PC-3 (cell line): Measurements from ENCODE around the gene GADD45GIP1. TPM values are rescaled to one million over a fixed set of nuclear protein-coding genes. Genes with fewer than 3 reads are reported as not detected.

Experiments used
- ATAC-seq: fragments of 200-7000 bp; cut with Tn5 transposase; 2 replicates; pipeline ENCODE4 v1.9.1; 2020; ENCODE audit warnings: mild to moderate bottlenecking, moderate library complexity
- Bru-seq: library from RNA; stranded (reverse); fragments of 400-500 nt; gene quantifications from one replicate; lab custom pipeline; 2021; lab: Mats Ljungman, UMichigan
- BruChase-seq, 2 experiments: library from RNA; stranded (reverse); fragments of 400-500 nt; gene quantifications; one replicate each; lab custom pipeline; 2021; lab: Mats Ljungman, UMichigan
- BruUV-seq: library from RNA; stranded (reverse); fragments of 400-500 nt; replicated peaks from 2 replicates; lab custom pipeline; 2021; lab: Mats Ljungman, UMichigan
- CTCF ChIA-PET: fragments of 300-600 bp; sonication (Branson Sonifier 250); formaldehyde crosslinking; loops from one replicate; lab custom pipeline; 2022; ENCODE audit warnings: antibody characterized with exemption; lab: Charles Lee
- POLR2A ChIA-PET: fragments of 300-600 bp; sonication (Branson Sonifier 250); formaldehyde crosslinking; loops from one replicate; lab custom pipeline; 2022; ENCODE audit warnings: antibody characterized with exemption; ENCODE audit not compliant: unreplicated experiment; lab: Charles Lee
- DNase-seq: peaks from one replicate; pipeline ENCODE4 v3.0.0-alpha.2; 2015
- H2AFZ ChIP-seq: fragments of 300-600 bp; sonication (generic); 2 replicates; pipeline ENCODE4 v1.6.0; 2016; ENCODE audit warnings: antibody characterized with exemption, low read length
- H3F3A ChIP-seq: fragments of 300-600 bp; sonication (generic); one replicate; pipeline ENCODE4 v1.6.0; 2017; ENCODE audit warnings: antibody characterized with exemption, low read length, control low read depth, mild to moderate bottlenecking; ENCODE audit not compliant: unreplicated experiment
- H3K27ac ChIP-seq: fragments of 300-600 bp; sonication (generic); 2 replicates; pipeline ENCODE4 v1.5.1; 2016; ENCODE audit warnings: mild to moderate bottlenecking, low read length
- H3K27me3 ChIP-seq: fragments of 300-600 bp; sonication (generic); 2 replicates; pipeline ENCODE4 v1.6.1; 2016; ENCODE audit warnings: low read length, mixed read lengths
- H3K36me3 ChIP-seq: fragments of 300-600 bp; sonication (generic); 2 replicates; pipeline ENCODE4 v1.6.1; 2016; ENCODE audit warnings: low read depth, mixed run types, low read length, mixed read lengths
- H3K4me1 ChIP-seq: fragments of 300-600 bp; sonication (generic); 2 replicates; pipeline ENCODE4 v1.5.1; 2016; ENCODE audit warnings: low read length; ENCODE audit not compliant: insufficient read depth
- H3K4me2 ChIP-seq: fragments of 300-600 bp; sonication (generic); 2 replicates; pipeline ENCODE4 v1.6.0; 2016; ENCODE audit warnings: low read length
- H3K4me3 ChIP-seq: fragments of 300-600 bp; sonication (generic); 2 replicates; pipeline ENCODE4 v1.5.1; 2016; ENCODE audit warnings: mild to moderate bottlenecking, low read length, mixed read lengths
- H3K79me2 ChIP-seq: fragments of 300-600 bp; sonication (generic); 2 replicates; pipeline ENCODE4 v1.6.1; 2017; ENCODE audit warnings: low read length, mixed read lengths
- H3K9ac ChIP-seq: fragments of 300-600 bp; sonication (generic); 2 replicates; pipeline ENCODE4 v1.6.0; 2016; ENCODE audit warnings: mild to moderate bottlenecking, low read length
- H3K9me2 ChIP-seq: fragments of 300-600 bp; sonication (generic); replicated peaks from 2 replicates; pipeline ENCODE4 v1.6.1; 2016; ENCODE audit warnings: mixed run types, low read length, mixed read lengths
- H3K9me3 ChIP-seq: fragments of 300-600 bp; sonication (generic); 2 replicates; pipeline ENCODE4 v1.6.1; 2016; ENCODE audit warnings: low read length, mixed read lengths
- H4K20me1 ChIP-seq: fragments of 300-600 bp; sonication (generic); 2 replicates; pipeline ENCODE4 v1.6.1; 2016; ENCODE audit warnings: low read length, mixed read lengths
- CTCF ChIP-seq: fragments of 300-600 bp; sonication (generic); conservative IDR thresholded peaks from 2 replicates; pipeline ENCODE4 v1.5.1; 2017; ENCODE audit warnings: antibody characterized with exemption, low read depth, mild to moderate bottlenecking, low read length
- EZH2 ChIP-seq: fragments of 300-600 bp; sonication (generic); IDR thresholded peaks from one replicate; pipeline ENCODE4 v1.6.1; 2017; ENCODE audit warnings: antibody characterized with exemption, mild to moderate bottlenecking, low read length; ENCODE audit not compliant: unreplicated experiment
- EZH2phosphoT487 ChIP-seq: fragments of 300-600 bp; sonication (generic); IDR thresholded peaks from 2 replicates; pipeline ENCODE4 v1.6.1; 2018; ENCODE audit warnings: mild to moderate bottlenecking, antibody characterized with exemption, low read length, borderline replicate concordance
- intact Hi-C: fragments of 100-400 bp; cut with micrococcal nuclease; formaldehyde crosslinking; loops from 2 replicates; pipeline ENCODE4 v1.9.0; 2023
- long read RNA-seq: library from polyadenylated mRNA; unstranded; transcript quantifications from one replicate; pipeline ENCODE4 v2.0.0, GENCODE V29; 2021; ENCODE audit not compliant: unreplicated experiment
- total RNA-seq: library from RNA; depleted of rRNA; stranded (reverse); fragments of >200 nt; gene quantifications from 2 replicates; pipeline ENCODE4 v1.2.3, GENCODE V29; 2014; rRNA removed

The GADD45GIP1 gene
- total RNA-seq = 219 and 352 TPM in 2 replicates
- percentile 91 among the genes with signal in this experiment for Bru-seq, nascent RNA
- percentile 93 among the genes with signal in this experiment for BruChase-seq, experiment 1, labeled RNA remaining after a 6-hour chase
- percentile 91 among the genes with signal in this experiment for BruChase-seq, experiment 2, labeled RNA remaining after a 2-hour chase
- long read RNA-seq, transcript GADD45GIP1-201 (2 exons, 1,782 nt) = major isoform, 158 of 234 reads
- long read RNA-seq, partial matches to known transcripts = 0 of 234 reads
- long read RNA-seq, other reads (novel, unspliced or antisense) = 76 of 234 reads

- ChIA-PET CTCF (interaction anchor here (0.6 kb wide), 1 partner anchor 147 kb away, joined by 19 read pairs; no protein-coding TSS in a partner anchor), POLR2A (interaction anchor here (0.7 kb wide), 1 partner anchor 19 kb away, joined by 3 read pairs; no protein-coding TSS in a partner anchor)
- Histone ChIP-seq H3F3A (peaks cover 5% of the 10 kb centered on the region), H3K9me3 (no peaks in the 10 kb centered on the region), H3K4me3 (peak within 1 kb of the TSS; percentile 73), H3K79me2 (peaks cover 50% of the 10 kb centered on the region), H3K9ac (peak within 1 kb of the TSS; percentile 92), H3K27ac (peak within 1 kb of the TSS; percentile 66), H3K9me2 (no peaks in the 10 kb centered on the region), H2AFZ (peak within 1 kb of the TSS; percentile 99), H4K20me1 (no peaks in the 10 kb centered on the region), H3K36me3 (peaks cover 15% of the 10 kb centered on the region; the same call in 1 of the 2 replicates), H3K4me2 (peak within 1 kb of the TSS; percentile 87), H3K4me1 (peaks cover 20% of the 10 kb centered on the region), H3K27me3 (no peaks in the 10 kb centered on the region)
- ATAC-seq (peak; percentile 82), DNase-seq (peak; percentile 91)
- intact Hi-C loops = no loop called here
- no TSS peak for BruUV-seq
- no peak for TF ChIP-seq CTCF
- no peak for TF ChIP-seq EZH2
- TF ChIP-seq EZH2phosphoT487 = no peak
Observed at GRCh38 chr19:12956446-12957388, at the start of gene GADD45GIP1. Gene GADD45GIP1, minus strand, starts transcription at chr19:12957223. Its CDS starts 11 bp downstream, at chr19:12957212.

GRCh38 chr19:13005861-13006370, 48.9 kb upstream of the GADD45GIP1 start:
- H3K4me2 ChIP-seq = no peak overlapping the region
- H2AFZ ChIP-seq = no peak overlapping the region
- no TSS peak for BruUV-seq
- TF ChIP-seq CTCF (peak; percentile 17; the same call in 1 of the 2 replicates), EZH2 (no peak)
- ATAC-seq (no peak), DNase-seq (no peak)
- H3K27me3 ChIP-seq = no peaks in the 10 kb centered on the region
- no peak overlapping the region for H3K27ac ChIP-seq
- H3K4me1 ChIP-seq = no peaks in the 10 kb centered on the region
- H3K9ac ChIP-seq = no peak overlapping the region
- H4K20me1 ChIP-seq = peaks cover 7% of the 10 kb centered on the region; the same call in 1 of the 2 replicates
- intact Hi-C loops = no loop called here
- no peaks in the 10 kb centered on the region for H3F3A ChIP-seq
- H3K36me3 ChIP-seq = 0 out of 2 replicates have a peak, but pooled peaks cover 4% of the 10 kb centered on the region
- ChIA-PET POLR2A (no interaction called here), CTCF (interaction anchor here (0.6 kb wide), 1 partner anchor 9 kb away, joined by 3 read pairs; no protein-coding TSS in a partner anchor)
- no peaks in the 10 kb centered on the region for H3K9me3 ChIP-seq
- H3K79me2 ChIP-seq = peaks cover 78% of the 10 kb centered on the region
- H3K4me3 ChIP-seq = no peak overlapping the region
- H3K9me2 ChIP-seq = no peaks in the 10 kb centered on the region
